IMR-90 (cell line): ENCODE results near the gene BEAN1.

ENCODE experiments used
- BHLHE40 ChIP-seq: fragments of 150-350 bp; IDR thresholded peaks from 2 replicates; pipeline ENCODE4 v1.6.1; 2016; ENCODE audit warnings: mild to moderate bottlenecking, low read depth, low read length
- ELK1 ChIP-seq: fragments of 150-350 bp; IDR thresholded peaks from 2 replicates; pipeline ENCODE4 v1.6.1; 2016; ENCODE audit warnings: low read depth, mild to moderate bottlenecking, low read length, moderate library complexity, borderline replicate concordance
- MXI1 ChIP-seq: IDR thresholded peaks from 2 replicates; pipeline ENCODE4 v1.6.1; 2012; ENCODE audit warnings: low read depth, mild to moderate bottlenecking, low read length, moderate library complexity, borderline replicate concordance
- NFE2L2 ChIP-seq: fragments of 150-350 bp; IDR thresholded peaks from 2 replicates; pipeline ENCODE4 v1.6.1; 2016; ENCODE audit warnings: low read depth, mild to moderate bottlenecking, low read length
- POLR2A ChIP-seq: IDR thresholded peaks from 2 replicates; pipeline ENCODE4 v1.6.1; 2012; ENCODE audit warnings: mild to moderate bottlenecking, low read depth, low read length
- RCOR1 ChIP-seq: IDR thresholded peaks from 2 replicates; pipeline ENCODE4 v1.6.1; 2012; ENCODE audit warnings: mild to moderate bottlenecking, low read length, improper control_type of control experiment; ENCODE audit not compliant: insufficient replicate concordance
- SMC3 ChIP-seq: fragments of 150-350 bp; IDR thresholded peaks from 2 replicates; pipeline ENCODE4 v1.6.1; 2016; ENCODE audit warnings: low read depth, mild to moderate bottlenecking, antibody characterized with exemption, low read length, moderate library complexity
- TF ChIP-seq, protein P1 (sequence below): conservative IDR thresholded peaks from 2 replicates; pipeline ENCODE4 v1.5.1; 2012; ENCODE audit warnings: mild to moderate bottlenecking, low read depth, low read length, improper control_type of control experiment

- TF ChIP-seq, protein P1, sequence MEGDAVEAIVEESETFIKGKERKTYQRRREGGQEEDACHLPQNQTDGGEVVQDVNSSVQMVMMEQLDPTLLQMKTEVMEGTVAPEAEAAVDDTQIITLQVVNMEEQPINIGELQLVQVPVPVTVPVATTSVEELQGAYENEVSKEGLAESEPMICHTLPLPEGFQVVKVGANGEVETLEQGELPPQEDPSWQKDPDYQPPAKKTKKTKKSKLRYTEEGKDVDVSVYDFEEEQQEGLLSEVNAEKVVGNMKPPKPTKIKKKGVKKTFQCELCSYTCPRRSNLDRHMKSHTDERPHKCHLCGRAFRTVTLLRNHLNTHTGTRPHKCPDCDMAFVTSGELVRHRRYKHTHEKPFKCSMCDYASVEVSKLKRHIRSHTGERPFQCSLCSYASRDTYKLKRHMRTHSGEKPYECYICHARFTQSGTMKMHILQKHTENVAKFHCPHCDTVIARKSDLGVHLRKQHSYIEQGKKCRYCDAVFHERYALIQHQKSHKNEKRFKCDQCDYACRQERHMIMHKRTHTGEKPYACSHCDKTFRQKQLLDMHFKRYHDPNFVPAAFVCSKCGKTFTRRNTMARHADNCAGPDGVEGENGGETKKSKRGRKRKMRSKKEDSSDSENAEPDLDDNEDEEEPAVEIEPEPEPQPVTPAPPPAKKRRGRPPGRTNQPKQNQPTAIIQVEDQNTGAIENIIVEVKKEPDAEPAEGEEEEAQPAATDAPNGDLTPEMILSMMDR, result no peak
- TF ChIP-seq MXI1, result no peak
- TF ChIP-seq POLR2A, result no peak
- no peak for TF ChIP-seq RCOR1
- no peak for TF ChIP-seq ELK1
- TF ChIP-seq BHLHE40, result no peak
- no peak for TF ChIP-seq NFE2L2
- TF ChIP-seq SMC3, result no peak
Observed at GRCh38 chr16:66421891-66422290, 5.2 kb upstream of the BEAN1 start.
